Omental fat pad (tissue), 4 donors: Measurements from ENCODE around the gene GHRL. TPM values are rescaled to one million over a fixed set of nuclear protein-coding genes. Genes with fewer than 3 reads are reported as not detected.

Experiments used
- ATAC-seq: fragments of 150-250 bp; one replicate; pipeline ENCODE4 v1.9.1; 2016; ENCODE audit warnings: mild to moderate bottlenecking, moderate library complexity; ENCODE audit not compliant: low FRiP score
- DNase-seq: peaks from one replicate; pipeline ENCODE4 v3.0.0-alpha.2; 2019; ENCODE audit warnings: low spot score
- small RNA-seq: library from RNA; depleted of rRNA; stranded (forward); fragments of <200 nt; gene quantifications from one replicate; pipeline ENCODE3, GENCODE V24; 2016
- total RNA-seq, 4 donors: library from RNA; depleted of rRNA; stranded (reverse); fragments of >200 nt; gene quantifications; one replicate each; pipeline ENCODE4 v1.1.0, GENCODE V29; 2016
- TF ChIP-seq, protein P1 (sequence below), 3 donors: fragments of 450-650 bp; IDR thresholded peaks; one replicate each; pipeline ENCODE4 v1.5.1; 2016 to 2017; ENCODE audit warnings: antibody characterized with exemption in 3 of 3, mild to moderate bottlenecking in 3 of 3, moderate library complexity in 2 of 3

GHRL gene
- total RNA-seq, 4 donors from 2014 or later, result 7.3 TPM; not detected in 3

- no peak for DNase-seq
- TF ChIP-seq, protein P1, sequence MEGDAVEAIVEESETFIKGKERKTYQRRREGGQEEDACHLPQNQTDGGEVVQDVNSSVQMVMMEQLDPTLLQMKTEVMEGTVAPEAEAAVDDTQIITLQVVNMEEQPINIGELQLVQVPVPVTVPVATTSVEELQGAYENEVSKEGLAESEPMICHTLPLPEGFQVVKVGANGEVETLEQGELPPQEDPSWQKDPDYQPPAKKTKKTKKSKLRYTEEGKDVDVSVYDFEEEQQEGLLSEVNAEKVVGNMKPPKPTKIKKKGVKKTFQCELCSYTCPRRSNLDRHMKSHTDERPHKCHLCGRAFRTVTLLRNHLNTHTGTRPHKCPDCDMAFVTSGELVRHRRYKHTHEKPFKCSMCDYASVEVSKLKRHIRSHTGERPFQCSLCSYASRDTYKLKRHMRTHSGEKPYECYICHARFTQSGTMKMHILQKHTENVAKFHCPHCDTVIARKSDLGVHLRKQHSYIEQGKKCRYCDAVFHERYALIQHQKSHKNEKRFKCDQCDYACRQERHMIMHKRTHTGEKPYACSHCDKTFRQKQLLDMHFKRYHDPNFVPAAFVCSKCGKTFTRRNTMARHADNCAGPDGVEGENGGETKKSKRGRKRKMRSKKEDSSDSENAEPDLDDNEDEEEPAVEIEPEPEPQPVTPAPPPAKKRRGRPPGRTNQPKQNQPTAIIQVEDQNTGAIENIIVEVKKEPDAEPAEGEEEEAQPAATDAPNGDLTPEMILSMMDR (IDR thresholded peaks at IDR 0.05), result no peak
These were observed 50.3 kb downstream of the GHRL start for GRCh38 chr3:10242182-10243065.

DNA sequence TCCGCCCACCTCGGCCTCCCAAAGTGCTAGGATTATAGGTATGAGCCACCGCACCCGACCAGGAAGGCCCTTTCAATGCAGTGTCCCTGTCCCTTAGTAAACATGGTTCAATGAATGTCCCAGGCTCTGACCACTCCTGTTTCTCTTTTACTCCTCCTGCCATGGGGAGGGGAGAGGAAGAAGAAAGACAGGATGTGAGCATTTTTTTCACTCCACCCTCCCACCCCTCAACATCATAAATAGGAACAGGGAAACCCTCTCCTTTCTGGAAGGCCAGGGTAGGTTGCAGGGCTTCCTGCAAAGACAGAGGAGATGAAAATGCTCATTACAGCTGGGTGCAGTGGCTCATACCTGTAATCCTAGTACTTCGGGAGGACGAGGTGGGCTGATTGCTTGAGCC, 51.9 kb downstream of the GHRL start:
- ATAC-seq (no peak), DNase-seq (no peak)
- TF ChIP-seq, protein P1 (IDR thresholded peaks at IDR 0.05), result no peak

More at GRCh38 chr3:10242182-10243065, 50.3 kb downstream of the GHRL start:
- no peak for ATAC-seq

GRCh38 chr3:10238345-10239183, 54.2 kb downstream of the GHRL start:
- ATAC-seq (no peak), DNase-seq (no peak)
- TF ChIP-seq, protein P1 (IDR thresholded peaks at IDR 0.05), result no peak

Small RNA genes within 50 kb of the gene (small RNA-seq; reads per million reads assigned to genes)
- gene MIR378B (not detected), gene RF02126 (not detected)

Other genes with a start within 250 kb of the GHRL start
- gene FANCD2OS, start 184.7 kb downstream of the GHRL start, total RNA-seq, result not detected
- 100 to 1,000 TPM in 1 of 4 donors, 10 to 100 TPM in 3; 88.3 to 133 (median 93.7) TPM for gene BRK1, start 177.3 kb downstream of the GHRL start, total RNA-seq
- 10 to 100 TPM; 27.4 to 39.3 (median 35.2) TPM for gene VHL, start 151.2 kb downstream of the GHRL start, total RNA-seq
- 10 to 100 TPM in 1 of 4 donors, 1 to 10 TPM in 3; 6.1 to 23.8 (median 7.6) TPM for gene IRAK2, start 128.0 kb downstream of the GHRL start, total RNA-seq
- 10 to 100 TPM; 15.1 to 28.7 (median 20.6) TPM for gene TATDN2, start 44.5 kb downstream of the GHRL start, total RNA-seq
- gene SEC13, start 28.2 kb upstream of the GHRL start, total RNA-seq, result 100 to 1,000 TPM in 2 of 4 donors, 10 to 100 TPM in 2; 86.7 to 110 (median 101) TPM
- under 1 TPM in 2 of 4 donors, not detected in 2; 0.09 to 0.12 TPM for gene ATP2B2, start 212.6 kb upstream of the GHRL start, total RNA-seq